Measurements from ENCODE around the gene ERH.

ERH gene

GRCh38 chr14:69387311-69387710 is 10.8 kb downstream of the ERH start:
- peaks cover 13 to 89% of the 10 kb centered on the region in 2 experiments for H3K36me3 ChIP-seq (ENCODE audit: control insufficient read depth in 1 of 2, insufficient read depth in 2 of 2, low read depth in 1 of 2, low read length in 2 of 2)
- no peak overlapping the region for H2BK120ac ChIP-seq (ENCODE audit: low read depth, low read length)
- H4K91ac ChIP-seq (ENCODE audit: low read length), result no peak overlapping the region
- peaks cover 4% of the 10 kb centered on the region for H3K79me1 ChIP-seq (replicated peaks; ENCODE audit: low read length, poor library complexity, severe bottlenecking)
- no peak overlapping the region for H3K4me2 ChIP-seq (ENCODE audit: low read length, poor library complexity, severe bottlenecking)
- no peak overlapping the region for H4K8ac ChIP-seq (ENCODE audit: low read length)
- no peak overlapping the region for H2AFZ ChIP-seq (ENCODE audit: low read depth, low read length)
- H3K23ac ChIP-seq (ENCODE audit: low read length in 2 of 2), result no peak overlapping the region
- no peak overlapping the region for H3K27ac ChIP-seq (ENCODE audit: low read length, poor library complexity, severe bottlenecking)
- no peak overlapping the region for H3K4ac ChIP-seq (ENCODE audit: low read depth in 1 of 2, low read length in 2 of 2)
- H2AK5ac ChIP-seq (ENCODE audit: low read length, severe bottlenecking), result no peak overlapping the region
- WGBS, result 100% methylated on average over 2 of the region's 3 CpGs
- H3K9me3 ChIP-seq (ENCODE audit: control insufficient read depth, low read length), result no peaks in the 10 kb centered on the region
- H2BK15ac ChIP-seq (ENCODE audit: low read depth, poor library complexity, severe bottlenecking), result no peak overlapping the region
- H3K9ac ChIP-seq (ENCODE audit: low read length), result no peak overlapping the region
- no peak overlapping the region for H3K14ac ChIP-seq (ENCODE audit: low read length in 2 of 2)
- no peak overlapping the region for H3K4me3 ChIP-seq (ENCODE audit: insufficient read depth in 1 of 2, low read depth in 1 of 2, low read length in 2 of 2)
- no peaks in the 10 kb centered on the region for H3K27me3 ChIP-seq (ENCODE audit: control insufficient read depth in 1 of 2, insufficient read depth in 1 of 2, low read length in 2 of 2)
- H2BK5ac ChIP-seq (ENCODE audit: low read depth, low read length, poor library complexity, severe bottlenecking), result no peak overlapping the region
- no peak overlapping the region for H3K18ac ChIP-seq (ENCODE audit: low read depth in 1 of 2, low read length in 2 of 2)
- H2BK12ac ChIP-seq (ENCODE audit: low read length in 2 of 2), result no peak overlapping the region
- no peak for DNase-seq
- peaks cover 2% of the 10 kb centered on the region for H3K4me1 ChIP-seq (ENCODE audit: control insufficient read depth, insufficient read depth, low read depth, low read length)

- Histone ChIP-seq H2BK15ac (ENCODE audit: low read depth, poor library complexity, severe bottlenecking) (no peak overlapping the region), H3K9me3 (ENCODE audit: control insufficient read depth, low read length) (peaks cover 5% of the 10 kb centered on the region), H4K8ac (ENCODE audit: low read length) (no peak overlapping the region), H3K23ac (ENCODE audit: low read length in 2 of 2) (no peak overlapping the region), H3K18ac (ENCODE audit: low read depth in 1 of 2, low read length in 2 of 2) (no peak overlapping the region), H2BK5ac (ENCODE audit: low read depth, low read length, poor library complexity, severe bottlenecking) (no peak overlapping the region), H2BK12ac (ENCODE audit: low read length in 2 of 2) (no peak overlapping the region), H3K4me1 (ENCODE audit: control insufficient read depth, insufficient read depth, low read depth, low read length) (peaks cover 1% of the 10 kb centered on the region), H2BK120ac (ENCODE audit: low read depth, low read length) (no peak overlapping the region), H3K27me3 (ENCODE audit: control insufficient read depth in 1 of 2, insufficient read depth in 1 of 2, low read length in 2 of 2) (no peaks in the 10 kb centered on the region), H4K91ac (ENCODE audit: low read length) (no peak overlapping the region), H3K14ac (ENCODE audit: low read length in 2 of 2) (no peak overlapping the region), H3K36me3 (ENCODE audit: control insufficient read depth in 1 of 2, insufficient read depth in 2 of 2, low read depth in 1 of 2, low read length in 2 of 2) (peaks cover 12 to 74% of the 10 kb centered on the region in 2 experiments), H2AFZ (ENCODE audit: low read depth, low read length) (no peak overlapping the region), H3K79me1 (replicated peaks; ENCODE audit: low read length, poor library complexity, severe bottlenecking) (peaks cover 17% of the 10 kb centered on the region), H3K4me2 (ENCODE audit: low read length, poor library complexity, severe bottlenecking) (no peak overlapping the region), H2AK5ac (ENCODE audit: low read length, severe bottlenecking) (no peak overlapping the region), H3K27ac (ENCODE audit: low read length, poor library complexity, severe bottlenecking) (no peak overlapping the region), H3K4ac (ENCODE audit: low read depth in 1 of 2, low read length in 2 of 2) (no peak overlapping the region), H3K9ac (ENCODE audit: low read length) (no peak overlapping the region), H3K4me3 (ENCODE audit: insufficient read depth in 1 of 2, low read depth in 1 of 2, low read length in 2 of 2) (no peak overlapping the region)
- no peak for DNase-seq
- WGBS, result 100% methylated on average over 1 of the region's 2 CpGs
Measured at GRCh38 chr14:69378274-69378673, 19.8 kb downstream of the ERH start.

GRCh38 chr14:69376439-69376838 is 21.7 kb downstream of the ERH start:
- Histone ChIP-seq H4K8ac (ENCODE audit: low read length) (no peak overlapping the region), H3K27ac (ENCODE audit: low read length, poor library complexity, severe bottlenecking) (no peak overlapping the region), H3K4me3 (ENCODE audit: insufficient read depth in 1 of 2, low read depth in 1 of 2, low read length in 2 of 2) (no peak overlapping the region), H3K4me1 (ENCODE audit: control insufficient read depth, insufficient read depth, low read depth, low read length) (peaks cover 1% of the 10 kb centered on the region), H3K4me2 (ENCODE audit: low read length, poor library complexity, severe bottlenecking) (no peak overlapping the region), H2BK12ac (ENCODE audit: low read length in 2 of 2) (no peak overlapping the region), H3K36me3 (ENCODE audit: control insufficient read depth in 1 of 2, insufficient read depth in 2 of 2, low read depth in 1 of 2, low read length in 2 of 2) (peaks cover 12 to 64% of the 10 kb centered on the region in 2 experiments), H3K9me3 (ENCODE audit: control insufficient read depth, low read length) (peaks cover 5% of the 10 kb centered on the region), H2BK15ac (ENCODE audit: low read depth, poor library complexity, severe bottlenecking) (no peak overlapping the region), H2AFZ (ENCODE audit: low read depth, low read length) (no peak overlapping the region), H3K14ac (ENCODE audit: low read length in 2 of 2) (no peak overlapping the region), H3K4ac (ENCODE audit: low read depth in 1 of 2, low read length in 2 of 2) (no peak overlapping the region), H2AK5ac (ENCODE audit: low read length, severe bottlenecking) (no peak overlapping the region), H4K91ac (ENCODE audit: low read length) (no peak overlapping the region), H3K23ac (ENCODE audit: low read length in 2 of 2) (no peak overlapping the region), H2BK120ac (ENCODE audit: low read depth, low read length) (no peak overlapping the region), H2BK5ac (ENCODE audit: low read depth, low read length, poor library complexity, severe bottlenecking) (no peak overlapping the region), H3K9ac (ENCODE audit: low read length) (no peak overlapping the region), H3K27me3 (ENCODE audit: control insufficient read depth in 1 of 2, insufficient read depth in 1 of 2, low read length in 2 of 2) (no peaks in the 10 kb centered on the region), H3K79me1 (replicated peaks; ENCODE audit: low read length, poor library complexity, severe bottlenecking) (peaks cover 13% of the 10 kb centered on the region), H3K18ac (ENCODE audit: low read depth in 1 of 2, low read length in 2 of 2) (no peak overlapping the region)
- peak; percentile 85 for DNase-seq

- Histone ChIP-seq H2BK15ac (ENCODE audit: low read depth, poor library complexity, severe bottlenecking) (no peak overlapping the region), H3K27me3 (ENCODE audit: control insufficient read depth in 1 of 2, insufficient read depth in 1 of 2, low read length in 2 of 2) (no peaks in the 10 kb centered on the region), H2AFZ (ENCODE audit: low read depth, low read length) (no peak overlapping the region), H4K8ac (ENCODE audit: low read length) (no peak overlapping the region), H4K91ac (ENCODE audit: low read length) (no peak overlapping the region), H3K4me3 (ENCODE audit: insufficient read depth in 1 of 2, low read depth in 1 of 2, low read length in 2 of 2) (no peak overlapping the region), H2BK12ac (ENCODE audit: low read length in 2 of 2) (no peak overlapping the region), H3K18ac (ENCODE audit: low read depth in 1 of 2, low read length in 2 of 2) (no peak overlapping the region), H3K9me3 (ENCODE audit: control insufficient read depth, low read length) (peaks cover 5% of the 10 kb centered on the region), H2BK5ac (ENCODE audit: low read depth, low read length, poor library complexity, severe bottlenecking) (no peak overlapping the region), H2BK120ac (ENCODE audit: low read depth, low read length) (no peak overlapping the region), H3K79me1 (replicated peaks; ENCODE audit: low read length, poor library complexity, severe bottlenecking) (peaks cover 12% of the 10 kb centered on the region), H3K23ac (ENCODE audit: low read length in 2 of 2) (no peak overlapping the region), H3K4ac (ENCODE audit: low read depth in 1 of 2, low read length in 2 of 2) (no peak overlapping the region), H3K4me2 (ENCODE audit: low read length, poor library complexity, severe bottlenecking) (no peak overlapping the region), H3K9ac (ENCODE audit: low read length) (no peak overlapping the region), H2AK5ac (ENCODE audit: low read length, severe bottlenecking) (no peak overlapping the region), H3K36me3 (ENCODE audit: control insufficient read depth in 1 of 2, insufficient read depth in 2 of 2, low read depth in 1 of 2, low read length in 2 of 2) (peaks cover 9 to 64% of the 10 kb centered on the region in 2 experiments), H3K14ac (ENCODE audit: low read length in 2 of 2) (no peak overlapping the region), H3K27ac (ENCODE audit: low read length, poor library complexity, severe bottlenecking) (no peak overlapping the region), H3K4me1 (ENCODE audit: control insufficient read depth, insufficient read depth, low read depth, low read length) (peaks cover 1% of the 10 kb centered on the region)
- no peak for DNase-seq
- WGBS, result 100% methylated on average over 5 of the region's 5 CpGs
Measured at GRCh38 chr14:69375722-69376121, 22.4 kb downstream of the ERH start.

Data from mesenchymal stem cell (in vitro differentiated cells and primary cell).